CD4-positive, alpha-beta T cell treated with Interleukin-15 for 1 hour (primary cell): Measurements from ENCODE around the gene TSPAN5.
"Not testable (repeated sequence)": the region's sequence is repeated elsewhere in the genome, so short reads cannot be mapped to it uniquely, and the experiment has no call there.

Experiments
- DNase-seq: peaks from one replicate; pipeline ENCODE4 v3.0.0-alpha.2; 2020

The TSPAN5 gene

DNA sequence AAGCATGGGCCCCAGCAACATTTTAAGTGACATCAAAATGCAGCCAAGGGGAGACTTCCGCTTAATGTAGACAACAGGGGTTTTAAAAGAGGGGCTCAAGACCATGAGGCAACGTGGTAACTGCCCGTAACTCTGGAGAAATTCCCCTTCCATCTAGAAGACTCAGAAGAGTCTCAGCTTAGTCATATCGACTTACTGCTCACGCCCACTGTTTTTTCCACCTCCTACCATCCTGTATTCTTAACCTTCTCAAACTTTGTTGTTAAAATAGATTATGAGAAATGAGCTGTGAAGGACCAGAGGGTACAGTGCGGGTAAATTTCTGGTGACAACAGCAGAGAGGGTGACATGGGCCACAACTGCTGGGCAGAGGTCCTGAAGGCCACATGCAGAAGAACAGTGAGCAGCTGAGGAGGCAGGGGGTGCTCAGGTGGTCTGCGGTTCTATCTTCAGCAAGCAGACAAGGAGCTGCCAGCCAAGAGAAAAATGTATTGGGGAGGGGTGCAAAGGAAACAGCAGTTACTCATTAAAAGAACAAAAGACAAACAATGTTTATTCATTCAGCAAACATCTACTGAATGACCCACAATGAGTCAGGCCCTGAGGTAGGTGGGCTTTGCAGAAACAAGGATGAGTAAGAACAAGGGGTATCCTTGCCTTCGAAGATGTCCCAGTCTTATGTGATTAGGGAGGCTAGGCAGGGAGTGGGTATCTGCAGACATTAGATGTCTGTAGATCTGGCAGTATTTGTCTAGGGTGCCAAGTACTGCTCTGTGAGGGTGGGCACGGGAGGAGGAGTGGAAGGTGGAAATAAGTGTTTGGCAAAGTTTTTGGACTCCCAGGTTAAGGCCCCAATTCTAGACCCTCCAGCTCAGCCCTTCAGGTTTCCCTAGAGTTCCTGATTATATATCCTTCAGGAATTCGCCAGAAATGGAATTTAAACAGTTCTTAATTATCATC lies 175.3 kb downstream of the TSPAN5 start:
- DNase-seq = no peak

DNA sequence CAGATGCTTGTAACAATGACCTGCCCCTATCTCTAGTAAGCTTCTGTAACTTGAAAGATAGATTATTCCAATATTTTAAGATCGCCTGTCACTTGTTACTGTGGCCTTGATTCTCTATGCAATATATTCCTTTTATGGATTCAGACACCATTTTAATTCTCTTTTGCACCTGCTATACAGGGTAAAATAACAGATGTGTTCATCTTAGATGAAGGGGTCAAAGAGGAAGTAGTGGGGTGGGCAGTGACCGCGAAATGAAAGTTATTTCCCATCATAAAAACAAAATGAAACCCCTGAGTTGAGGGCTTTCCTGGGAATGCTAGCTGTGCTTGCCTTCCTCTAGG lies 175.9 kb downstream of the TSPAN5 start:
- DNase-seq = no peak

DNA sequence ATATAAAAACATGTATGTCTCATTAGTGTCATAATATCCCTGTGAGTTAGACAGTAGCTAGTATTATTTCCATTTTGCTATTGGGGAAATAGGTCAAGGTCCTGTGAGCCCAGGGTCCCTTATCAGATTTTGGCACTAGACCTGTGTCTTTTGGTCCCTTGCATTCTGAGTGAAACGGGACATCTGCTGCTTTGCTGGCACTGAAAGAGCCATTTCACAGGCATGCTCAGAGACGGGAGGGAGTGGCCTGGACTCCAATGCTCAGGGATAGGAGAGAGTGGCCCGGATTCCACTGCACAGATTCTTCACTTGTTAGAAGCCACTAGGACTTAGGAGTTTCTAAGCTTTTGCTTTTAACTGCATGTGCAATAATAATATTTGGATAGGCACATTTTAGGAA lies 177.2 kb downstream of the TSPAN5 start:
- DNase-seq = no peak

DNA sequence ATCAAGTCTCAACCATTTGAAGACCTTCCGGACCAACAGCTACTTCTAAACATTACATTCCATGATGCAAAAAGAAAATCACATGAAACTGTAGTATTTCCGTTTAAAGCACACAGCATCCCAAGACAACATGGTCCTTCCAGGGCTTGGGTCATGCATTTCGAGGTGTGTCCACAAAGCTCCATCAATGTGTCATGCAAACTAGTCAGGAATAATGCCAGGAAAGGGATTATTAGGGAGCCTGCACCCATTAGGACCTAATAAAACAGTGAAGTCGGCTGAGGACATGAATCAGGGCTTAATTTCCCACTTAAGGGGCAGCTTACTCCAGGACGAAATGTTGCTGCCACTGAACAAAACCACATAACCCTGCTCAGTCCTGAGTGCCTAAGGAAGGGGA lies 177.9 kb downstream of the TSPAN5 start:
- no peak for DNase-seq

DNA sequence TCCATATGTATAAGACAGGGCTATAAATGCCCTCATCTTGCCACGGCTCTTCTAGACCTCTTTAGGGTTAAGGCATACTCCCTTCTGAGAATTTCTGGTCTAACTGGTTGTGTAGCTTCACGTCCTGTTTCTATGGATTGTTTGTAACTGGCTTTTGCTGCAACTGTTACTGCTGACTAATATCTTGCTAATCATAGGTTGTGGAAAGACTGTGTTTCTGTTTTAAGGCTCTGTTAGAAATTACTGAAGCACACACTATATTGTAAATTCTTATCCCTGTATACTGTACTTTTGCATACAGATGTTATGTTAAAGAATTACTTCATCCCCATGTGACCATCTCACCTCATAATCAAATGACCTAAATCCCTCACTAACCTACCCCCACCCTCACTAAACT lies 178.8 kb downstream of the TSPAN5 start:
- not testable (repeated sequence) for DNase-seq

DNA sequence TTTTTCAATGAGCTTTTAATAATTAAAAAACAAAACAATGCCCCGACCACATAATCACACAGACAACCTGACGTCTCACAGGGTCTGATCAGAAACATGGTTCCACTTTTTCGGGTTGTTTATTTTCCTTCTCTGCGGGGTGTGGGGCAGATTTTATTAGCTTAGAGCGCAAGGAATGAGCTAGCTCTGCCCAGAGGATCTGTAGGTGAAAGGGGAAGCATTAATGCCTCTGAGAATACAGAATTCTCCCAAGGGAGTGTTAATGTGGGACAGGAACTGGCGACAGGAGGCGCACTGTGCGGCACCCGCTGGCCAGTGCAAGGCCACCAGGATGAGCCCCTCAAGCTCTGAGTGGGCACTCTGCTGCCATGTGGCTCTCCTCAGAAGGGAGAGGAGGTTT lies 181.5 kb downstream of the TSPAN5 start:
- no peak for DNase-seq

DNA sequence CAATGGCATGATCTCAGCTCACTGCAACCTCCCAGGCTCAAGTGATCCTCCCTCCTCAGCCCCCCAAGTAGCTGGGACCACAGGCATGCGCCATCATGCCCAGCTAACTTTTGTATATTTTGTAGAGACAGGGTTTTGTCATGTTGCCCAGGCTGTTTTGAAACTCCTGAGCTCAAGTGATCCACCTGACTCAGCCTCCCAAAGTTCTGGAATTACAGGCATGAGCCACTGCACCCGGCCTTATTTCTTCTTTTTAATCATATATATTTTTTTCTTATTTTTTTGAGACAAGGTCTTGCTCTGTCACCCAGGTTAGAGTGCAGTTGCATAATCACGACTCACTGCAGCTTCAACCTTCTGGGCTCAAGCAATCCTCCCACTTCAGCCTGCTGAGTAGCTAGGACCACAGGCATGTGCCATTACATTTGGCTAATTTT lies 184.0 kb downstream of the TSPAN5 start:
- DNase-seq = no peak

DNA sequence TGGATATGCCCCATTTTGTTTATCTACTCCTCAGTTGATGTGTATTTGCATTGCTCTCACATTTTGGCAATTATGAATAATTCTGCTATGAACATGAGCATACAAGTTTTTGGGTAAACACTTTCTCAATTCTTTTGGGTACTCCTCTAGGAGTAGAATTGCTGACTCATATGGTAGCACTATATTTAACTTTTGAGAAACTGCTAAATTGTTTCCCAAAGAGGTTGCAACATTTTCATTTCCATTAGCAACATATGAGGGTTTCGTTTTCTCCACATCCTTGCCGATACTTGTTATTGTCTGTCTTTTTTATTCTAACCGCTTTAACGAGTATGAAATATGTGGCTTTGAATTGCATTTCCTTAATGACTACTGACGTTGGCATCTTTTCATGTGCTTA lies 185.4 kb downstream of the TSPAN5 start:
- no peak for DNase-seq

DNA sequence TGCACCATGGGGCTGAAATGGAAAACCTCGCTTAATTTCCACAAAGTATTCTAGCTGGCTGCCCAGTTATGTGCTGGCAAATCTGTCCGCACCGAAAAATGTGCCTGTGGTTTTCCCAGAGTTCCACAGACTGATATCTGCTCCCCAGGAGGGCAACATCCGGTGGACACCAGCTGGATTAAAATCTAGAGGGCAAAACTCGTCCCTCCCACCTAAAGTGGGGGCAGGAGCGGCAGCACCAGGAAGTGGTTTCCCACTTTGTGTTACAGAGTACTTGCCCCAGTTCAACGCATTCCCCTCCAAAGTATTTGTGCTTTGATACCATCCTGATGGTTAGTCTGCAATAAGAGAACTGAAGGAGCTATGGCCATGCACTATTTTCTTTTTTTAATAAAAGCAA lies 187.6 kb downstream of the TSPAN5 start:
- DNase-seq = no peak

DNA sequence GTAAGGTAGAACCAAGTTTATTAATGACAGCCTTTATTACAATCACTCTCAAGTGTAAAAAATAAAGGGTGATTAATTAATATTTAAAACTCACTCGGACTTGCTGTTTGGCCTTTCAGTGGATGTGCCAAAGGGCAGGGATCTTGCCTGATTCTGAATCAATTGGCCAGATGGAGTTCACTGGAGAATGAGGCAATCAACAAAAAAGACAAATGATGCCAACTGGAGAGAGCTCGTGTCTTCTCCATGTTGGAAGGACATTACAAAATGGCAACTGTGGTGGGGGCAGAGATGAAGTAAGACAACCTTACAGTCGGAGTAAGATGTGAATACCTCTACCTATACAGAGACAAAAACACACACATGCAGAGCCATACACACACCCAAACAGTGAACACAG lies 188.0 kb downstream of the TSPAN5 start:
- no peak for DNase-seq

DNA sequence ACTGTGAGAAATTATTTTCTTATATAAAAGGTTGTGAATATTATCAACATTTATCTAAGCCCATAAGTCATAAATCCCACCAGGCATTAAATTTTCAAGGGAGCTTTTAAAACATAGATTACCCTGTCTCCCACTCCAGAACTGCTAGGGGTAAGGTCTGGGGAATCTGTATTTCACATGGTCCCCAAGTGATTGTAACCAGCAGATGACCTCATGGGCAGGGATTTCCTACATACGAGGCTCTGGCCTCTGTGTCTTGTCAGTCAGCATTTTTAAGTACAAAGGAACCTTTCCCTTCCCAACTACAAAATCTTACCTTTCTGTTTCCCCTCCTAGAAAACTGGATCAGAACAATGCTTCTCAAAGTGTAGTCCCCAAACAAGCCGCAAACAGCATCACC lies 188.6 kb downstream of the TSPAN5 start:
- DNase-seq = no peak

DNA sequence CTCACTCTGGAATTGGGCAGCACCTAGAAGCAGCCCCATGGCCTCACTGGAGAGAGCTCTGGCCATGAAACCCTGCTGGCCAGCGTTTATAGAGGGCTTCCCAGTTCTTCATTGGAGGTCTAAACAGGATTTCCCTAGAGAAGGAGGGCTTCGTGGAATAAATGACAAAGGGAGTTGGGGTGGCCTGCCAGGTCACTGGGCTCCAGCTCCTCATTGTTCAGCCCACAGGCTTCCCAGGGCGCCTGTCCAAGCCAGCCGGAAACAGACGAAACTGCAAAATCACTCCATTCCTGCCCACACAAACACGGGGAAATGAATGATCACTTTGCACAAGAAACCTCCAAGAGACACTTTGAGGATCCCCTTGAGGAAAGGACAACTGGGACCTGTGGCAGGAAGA lies 189.7 kb downstream of the TSPAN5 start:
- no peak for DNase-seq

DNA sequence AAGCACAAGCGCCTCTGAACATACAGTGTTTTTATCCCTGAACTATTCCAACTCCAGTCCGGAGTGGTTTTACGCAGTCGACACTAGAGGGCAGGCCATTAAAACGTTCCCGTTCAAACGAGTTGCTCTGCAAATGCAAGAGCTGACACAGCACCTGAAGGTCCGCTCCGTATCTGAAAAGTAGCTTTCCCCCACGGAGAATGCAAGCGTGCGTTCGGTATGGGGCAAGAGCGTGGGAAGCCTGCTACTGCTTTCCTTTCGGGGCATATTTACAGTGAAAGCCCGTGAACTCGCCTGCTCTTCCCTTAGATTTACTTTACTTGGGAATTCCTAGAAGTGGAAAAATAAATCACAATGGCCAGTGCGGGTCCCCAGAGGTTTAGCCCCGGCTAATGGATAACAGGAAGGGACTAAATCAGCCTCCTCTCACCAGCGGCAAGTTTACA lies 190.8 kb downstream of the TSPAN5 start:
- peak; percentile 70 for DNase-seq

DNA sequence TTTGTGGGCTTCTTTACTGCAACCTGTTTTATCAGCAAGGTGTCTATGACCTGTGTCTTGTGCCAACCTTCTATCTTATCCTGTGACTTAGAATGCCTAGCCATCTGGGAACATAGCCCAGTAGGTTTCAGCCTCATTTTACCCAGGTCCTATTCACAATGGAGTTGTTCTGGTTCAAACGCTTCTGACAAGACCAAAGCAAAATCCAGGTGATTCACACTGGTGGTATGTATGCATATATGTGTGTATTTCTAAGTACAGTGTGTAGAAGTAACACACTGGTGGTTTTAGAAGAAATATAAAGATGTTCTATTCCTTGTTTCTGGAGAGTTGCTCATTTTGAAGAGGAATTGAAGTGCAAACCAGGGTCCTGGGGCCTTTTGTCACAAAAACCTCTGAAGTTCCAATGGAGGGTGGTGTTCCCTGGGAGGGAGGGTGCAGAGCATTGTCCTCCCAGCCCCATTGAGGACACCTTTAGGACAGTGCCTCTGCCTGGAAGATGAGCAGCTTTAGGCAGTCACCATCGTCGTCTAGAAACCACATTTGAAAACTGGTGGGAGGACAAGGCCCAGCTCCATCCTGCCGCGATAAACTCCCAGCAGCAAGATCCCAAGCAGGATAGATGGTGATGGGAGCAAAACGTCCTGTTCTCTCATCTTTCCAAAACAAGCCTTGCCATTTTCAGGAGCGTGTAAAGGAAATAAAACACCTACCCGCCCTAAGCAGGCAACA lies 191.4 kb downstream of the TSPAN5 start:
- DNase-seq = no peak

DNA sequence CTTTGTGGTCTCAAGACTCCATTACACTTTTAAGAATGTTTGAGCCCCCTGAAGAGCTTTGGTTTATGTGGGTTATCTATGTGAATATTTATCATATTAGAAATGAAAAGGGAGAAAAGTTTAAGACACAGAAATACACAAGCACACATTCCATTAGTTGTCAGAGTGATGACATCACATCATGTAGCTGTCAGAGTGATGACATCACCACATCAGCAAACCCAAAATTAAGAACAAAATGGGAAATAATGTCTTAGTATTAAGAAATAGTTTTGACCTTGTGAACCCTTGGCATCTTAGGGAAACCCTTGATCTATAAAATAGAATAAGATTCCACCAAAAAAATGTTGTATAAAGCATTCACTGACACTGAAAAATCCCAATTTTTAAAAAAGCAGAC lies 195.9 kb downstream of the TSPAN5 start:
- no peak for DNase-seq

DNA sequence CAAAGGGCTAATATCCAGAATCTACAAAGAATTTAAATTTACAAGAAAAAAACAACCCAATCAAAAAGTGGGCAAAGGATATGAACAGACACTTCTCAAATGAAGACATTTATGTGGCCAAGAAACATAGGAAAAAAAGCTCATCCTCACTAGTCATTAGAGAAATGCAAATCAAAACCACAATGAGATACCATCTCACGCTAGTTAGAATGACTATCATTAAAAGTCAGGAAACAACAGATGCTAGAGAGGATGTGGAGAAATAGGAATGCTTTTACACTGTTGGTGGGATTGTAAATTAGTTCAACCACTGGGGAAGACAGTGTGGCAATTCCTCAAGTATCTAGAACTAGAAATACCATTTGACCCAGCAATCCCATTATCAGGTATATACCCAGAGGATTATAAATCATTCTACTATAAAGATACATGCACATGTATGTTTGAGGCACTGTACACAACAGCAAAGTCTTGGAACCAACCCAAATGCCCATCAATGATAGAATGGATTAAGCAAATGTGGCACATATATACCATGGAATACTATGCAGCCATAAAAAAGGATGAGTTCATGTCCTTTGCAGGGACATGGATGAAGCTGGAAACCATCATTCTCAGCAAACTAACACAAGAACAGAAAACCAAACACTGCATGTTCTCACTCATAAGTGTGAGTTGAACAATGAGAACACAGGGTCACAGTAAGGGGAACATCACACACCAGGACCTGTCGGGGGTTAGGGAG lies 197.1 kb downstream of the TSPAN5 start:
- DNase-seq = not testable (repeated sequence)

DNA sequence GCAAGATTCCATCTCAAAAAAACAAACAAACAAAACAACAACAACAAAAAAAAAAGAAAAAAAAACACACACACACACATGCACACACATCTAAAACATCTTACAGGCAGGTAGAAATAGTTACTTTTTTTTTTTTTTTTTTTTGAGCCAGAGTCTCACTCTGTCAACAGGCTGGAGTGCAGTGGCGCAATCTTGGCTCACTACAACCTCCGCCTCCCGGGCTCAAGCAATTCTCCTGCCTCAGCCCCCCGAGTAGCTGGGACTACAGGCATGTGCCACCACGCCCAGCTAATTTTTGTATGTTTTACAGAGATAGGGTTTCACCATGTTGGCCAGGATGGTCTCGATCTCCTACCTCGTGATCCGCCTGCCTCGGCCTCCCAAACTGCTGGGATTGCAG lies 201.0 kb downstream of the TSPAN5 start:
- not testable (repeated sequence) for DNase-seq

DNA sequence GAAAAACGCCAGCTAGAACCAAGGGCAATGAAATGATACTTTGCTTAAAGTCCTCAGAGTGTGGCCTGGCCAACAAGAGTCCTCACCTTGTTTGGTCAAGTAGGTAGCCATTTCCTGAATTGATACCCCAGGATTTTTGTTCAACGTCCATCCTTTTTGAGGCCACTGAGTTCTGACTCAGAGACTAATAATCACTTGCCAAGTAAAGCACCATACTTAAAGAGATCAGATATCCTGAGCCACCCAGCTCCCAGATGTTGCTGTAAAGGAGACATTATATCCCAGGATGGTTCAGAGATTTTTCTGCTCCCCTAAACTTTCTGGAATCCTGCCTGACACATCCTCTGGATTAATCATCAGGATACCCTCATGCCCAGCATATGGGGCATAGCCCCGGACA lies 206.3 kb downstream of the TSPAN5 start:
- DNase-seq = no peak

DNA sequence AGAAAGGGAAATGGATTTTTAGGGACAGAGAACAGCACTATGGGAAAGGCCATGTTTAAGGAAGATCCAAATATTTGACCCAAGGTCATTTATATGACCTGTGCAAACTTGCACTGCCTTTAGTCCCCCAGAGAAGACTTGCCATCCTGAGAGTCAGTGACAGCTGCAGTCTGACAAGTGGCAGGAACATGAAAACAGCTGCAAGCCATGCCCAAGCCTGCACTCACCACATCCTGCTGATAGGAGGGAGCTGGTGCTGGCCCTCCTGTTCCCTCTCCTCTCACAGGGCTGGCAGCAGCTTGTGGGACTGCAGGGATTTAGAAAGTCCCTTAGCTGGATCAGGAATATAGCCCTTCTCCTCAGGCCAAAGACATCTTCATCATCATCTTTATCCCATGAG lies 209.5 kb downstream of the TSPAN5 start:
- DNase-seq = peak; percentile 37

DNA sequence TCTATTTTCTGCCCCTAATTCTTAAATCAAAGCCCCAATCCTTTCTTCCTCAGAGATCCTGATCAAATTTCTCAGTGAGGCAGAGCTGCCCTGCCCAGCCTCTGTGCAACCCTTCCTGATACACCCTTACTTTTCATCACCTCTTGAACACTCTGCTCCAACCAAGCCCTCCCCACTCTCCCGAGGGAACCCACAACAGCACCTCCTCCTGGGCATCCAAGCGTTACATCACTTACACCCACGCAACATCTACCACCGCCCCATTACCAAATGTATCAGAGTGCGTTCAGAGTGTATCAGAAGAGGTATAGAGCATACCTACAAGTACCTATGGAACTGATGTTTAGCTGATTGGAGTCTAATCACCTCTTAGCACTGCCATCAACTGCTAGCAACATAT lies 210.8 kb downstream of the TSPAN5 start:
- DNase-seq = no peak

DNA sequence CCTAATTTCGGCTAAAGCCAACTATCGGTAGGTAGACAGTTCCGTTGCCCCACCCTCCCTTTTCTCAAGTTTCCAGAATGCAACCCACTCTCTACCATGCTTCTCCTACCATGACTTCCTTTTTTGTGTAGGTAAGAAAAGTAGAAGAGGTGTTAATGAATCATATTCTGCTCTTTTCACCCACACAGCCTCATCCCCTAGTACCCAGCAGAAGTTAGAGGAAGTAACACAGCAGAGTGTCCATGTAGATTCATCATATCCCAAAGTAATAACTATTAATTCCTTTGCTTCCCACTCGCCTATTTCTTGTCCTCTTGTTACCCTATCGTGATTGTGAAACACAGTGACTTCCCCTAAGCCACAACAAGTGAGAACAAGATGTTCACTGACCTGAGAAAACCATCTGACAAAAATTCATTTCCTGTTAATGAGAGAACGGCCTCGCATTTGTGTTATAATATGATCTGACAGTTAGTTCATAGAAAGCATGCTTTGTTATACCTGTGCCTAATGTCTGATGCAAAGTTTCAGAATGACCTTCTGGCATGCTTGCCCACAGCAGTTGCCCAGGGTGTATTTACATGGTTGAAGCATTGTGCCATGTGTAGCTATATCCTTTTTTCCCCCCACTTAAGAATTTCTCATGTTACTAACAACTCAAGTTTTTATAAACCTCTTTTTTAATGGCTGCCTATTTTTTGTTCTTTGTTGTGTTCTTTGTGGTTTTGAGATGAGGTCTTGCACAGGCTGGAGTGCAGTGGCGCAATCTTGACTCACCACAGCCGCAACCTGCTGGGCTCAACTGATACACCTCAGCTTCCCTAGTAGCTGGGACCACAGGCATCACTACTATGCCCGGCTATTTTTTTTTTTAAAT lies 211.7 kb downstream of the TSPAN5 start:
- DNase-seq = peak; percentile 62

DNA sequence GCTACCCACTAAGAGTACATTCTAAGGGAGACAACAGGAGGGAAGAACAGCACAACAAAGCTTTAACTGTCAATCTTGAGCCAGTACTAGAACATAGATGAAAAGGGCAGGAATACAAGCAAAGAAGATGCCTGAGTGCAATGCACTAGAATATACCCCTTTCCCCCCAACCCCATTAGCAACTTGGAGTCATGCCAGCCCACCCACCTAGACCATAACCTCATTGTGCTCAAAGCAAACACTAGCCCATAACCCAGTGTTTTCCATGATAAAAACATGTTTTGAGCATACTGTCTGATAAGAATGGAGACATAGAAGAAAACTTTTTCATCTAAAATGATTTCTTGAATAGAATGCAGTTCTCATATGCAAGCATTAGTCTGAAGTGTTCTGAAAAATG lies 214.0 kb downstream of the TSPAN5 start:
- DNase-seq = no peak
